ENCODE measurements around the gene TMEM86A. TPM values are rescaled to one million over a fixed set of nuclear protein-coding genes. Genes with fewer than 3 reads are reported as not detected.

TMEM86A gene
- polyA plus RNA-seq, 1 of the 3 experiments (the other 2 are of a cell fraction) = 1.2 TPM

- POLR2A ChIA-PET = no interaction called here
Measured at GRCh38 chr11:18703001-18703763, 4.6 kb downstream of the TMEM86A start.

DNA sequence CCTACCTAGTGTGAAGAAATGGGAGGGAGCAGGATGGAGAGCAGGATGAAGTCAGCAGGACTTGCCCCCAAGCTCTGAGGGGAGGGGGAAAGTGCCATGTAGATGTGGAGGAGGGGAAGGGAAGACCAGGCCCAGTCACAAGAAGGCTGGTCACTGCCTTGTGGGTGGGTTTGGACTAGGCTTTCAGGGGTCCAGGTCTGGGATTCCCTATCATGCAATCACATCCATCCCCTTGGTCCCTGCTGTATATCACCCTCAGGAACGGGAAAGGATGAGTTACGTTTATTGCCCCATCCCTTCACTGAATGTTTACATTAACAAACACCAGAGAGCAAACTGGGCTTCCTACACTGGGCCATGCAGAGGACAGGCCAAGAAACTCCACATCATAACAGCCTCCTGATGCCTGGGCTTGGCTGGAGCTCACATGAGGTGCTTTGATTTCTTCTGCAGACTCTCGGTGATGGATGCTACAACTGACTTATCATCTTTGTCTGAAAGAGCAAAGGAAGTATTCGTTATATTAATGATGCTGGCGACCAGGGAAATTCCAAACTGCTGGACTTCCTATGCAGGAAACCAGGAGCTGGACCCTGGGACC is 5.6 kb downstream of the TMEM86A start:
- no peaks in the 10 kb centered on the region for H3K79me2 ChIP-seq (ENCODE audit: insufficient read depth)
- TF ChIP-seq MEF2A (IDR thresholded peaks at IDR 0.05; ENCODE audit: borderline replicate concordance, low read depth) (no peak), RCOR1 (IDR thresholded peaks at IDR 0.05; ENCODE audit: low read length) (no peak)
- H4K20me1 ChIP-seq (ENCODE audit: insufficient read depth) = no peaks in the 10 kb centered on the region
- peaks cover 0 to 33% of the 10 kb centered on the region in 2 experiments; a peak in 2 of 4 replicates for H3K4me1 ChIP-seq (ENCODE audit: control insufficient read depth in 1 of 2, insufficient read depth in 2 of 2, low read depth in 1 of 2, low read length in 1 of 2)
- WGBS (ENCODE audit: low lambda C conversion rate) = 99% methylated on average over 5 of the region's 5 CpGs
- no peaks in the 10 kb centered on the region for H3K9me3 ChIP-seq
- CTCF ChIA-PET = interaction anchor here (1.8 to 4.9 kb wide), 4 partner anchors 17 to 598 kb away, joined by 6 to 25 read pairs (median 6); partner anchors contain the start of gene SAAL1
- H3K4me2 ChIP-seq = no peak overlapping the region
- DNase-seq = no peak
- H3K9me2 ChIP-seq = no peaks in the 10 kb centered on the region
- H3K4me3 ChIP-seq (ENCODE audit: low read depth in 2 of 2, low read length in 1 of 2) = no peak overlapping the region
- H3F3A ChIP-seq (replicated peaks; ENCODE audit: insufficient read depth) = no peaks in the 10 kb centered on the region
- peaks cover 9% of the 10 kb centered on the region; the same call in 1 of the 2 replicates for H3K27me3 ChIP-seq (ENCODE audit: insufficient read depth)
- POLR2A ChIA-PET = no interaction called here
- no peak overlapping the region for H2AFZ ChIP-seq (ENCODE audit: low read depth)
- no peaks in the 10 kb centered on the region for H3K36me3 ChIP-seq (replicated peaks in 1 of 2; ENCODE audit: control insufficient read depth in 1 of 2, insufficient read depth in 2 of 2, low read length in 1 of 2)
- no peak overlapping the region for H3K9ac ChIP-seq
- H3K27ac ChIP-seq (ENCODE audit: low read depth in 2 of 2, low read length in 1 of 2) = no peak overlapping the region

More at GRCh38 chr11:18703001-18703763, 4.6 kb downstream of the TMEM86A start:
- WGBS (ENCODE audit: low lambda C conversion rate) = 25% methylated on average over 1 of the region's 2 CpGs
- no peak for DNase-seq
- Histone ChIP-seq H3K4me3 (ENCODE audit: low read depth in 2 of 2, low read length in 1 of 2) (no peak overlapping the region), H3K4me1 (ENCODE audit: control insufficient read depth in 1 of 2, insufficient read depth in 2 of 2, low read depth in 1 of 2, low read length in 1 of 2) (peaks cover 0 to 34% of the 10 kb centered on the region in 2 experiments; a peak in 2 of 4 replicates), H4K20me1 (ENCODE audit: insufficient read depth) (no peaks in the 10 kb centered on the region), H2AFZ (ENCODE audit: low read depth) (no peak overlapping the region), H3K9ac (no peak overlapping the region), H3K27me3 (ENCODE audit: insufficient read depth) (peaks cover 9% of the 10 kb centered on the region; the same call in 1 of the 2 replicates), H3K79me2 (ENCODE audit: insufficient read depth) (no peaks in the 10 kb centered on the region), H3F3A (replicated peaks; ENCODE audit: insufficient read depth) (no peaks in the 10 kb centered on the region), H3K9me2 (no peaks in the 10 kb centered on the region), H3K4me2 (no peak overlapping the region), H3K9me3 (no peaks in the 10 kb centered on the region), H3K27ac (ENCODE audit: low read depth in 2 of 2, low read length in 1 of 2) (no peak overlapping the region), H3K36me3 (replicated peaks in 1 of 2; ENCODE audit: control insufficient read depth in 1 of 2, insufficient read depth in 2 of 2, low read length in 1 of 2) (no peaks in the 10 kb centered on the region)
- TF ChIP-seq MXI1 (IDR thresholded peaks at IDR 0.05; ENCODE audit: low read depth, low read length) = no peak
- no peak for TF ChIP-seq TEAD4 (IDR thresholded peaks at IDR 0.05; ENCODE audit: borderline replicate concordance, insufficient read depth)
- no peak for TF ChIP-seq NRF1 (IDR thresholded peaks at IDR 0.05; ENCODE audit: low read depth, low read length)
- TF ChIP-seq GATA2 (CRISPR knock-in tag; IDR thresholded peaks at IDR 0.05) = no peak
- CTCF ChIA-PET = interaction anchor here (4.9 kb wide), 1 partner anchor 18 kb away, joined by 25 read pairs; no protein-coding TSS in a partner anchor

DNA sequence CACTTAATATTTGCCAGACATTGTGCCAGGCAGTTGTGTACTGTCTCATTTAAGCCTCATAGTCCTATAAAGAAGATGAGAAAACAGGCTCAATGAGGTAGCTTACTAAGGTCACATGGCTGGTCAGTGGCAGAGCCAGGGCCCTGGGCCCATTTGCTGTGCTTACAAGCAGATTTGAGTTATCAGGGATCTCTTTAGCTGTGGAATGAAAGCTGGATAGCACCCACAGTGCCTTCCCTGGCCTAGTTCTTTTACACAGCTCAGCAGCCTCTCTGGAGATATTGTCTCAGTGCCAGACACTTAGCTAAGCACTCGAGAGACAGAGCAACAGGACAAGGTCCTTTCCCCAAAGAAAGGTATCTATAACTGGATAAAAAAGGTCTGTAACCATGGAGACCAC is 6.1 kb downstream of the TMEM86A start:
- Histone ChIP-seq H3K9ac (no peak overlapping the region), H3K4me1 (ENCODE audit: control insufficient read depth in 1 of 2, insufficient read depth in 2 of 2, low read depth in 1 of 2, low read length in 1 of 2) (peaks cover 0 to 27% of the 10 kb centered on the region in 2 experiments; a peak in 2 of 4 replicates), H3K9me3 (no peaks in the 10 kb centered on the region), H3K4me3 (ENCODE audit: low read depth in 2 of 2, low read length in 1 of 2) (no peak overlapping the region), H3K27me3 (ENCODE audit: insufficient read depth) (peaks cover 9% of the 10 kb centered on the region; the same call in 1 of the 2 replicates), H3K4me2 (no peak overlapping the region), H2AFZ (ENCODE audit: low read depth) (no peak overlapping the region), H3K36me3 (replicated peaks in 1 of 2; ENCODE audit: control insufficient read depth in 1 of 2, insufficient read depth in 2 of 2, low read length in 1 of 2) (no peaks in the 10 kb centered on the region), H3K27ac (ENCODE audit: low read depth in 2 of 2, low read length in 1 of 2) (no peak overlapping the region), H4K20me1 (ENCODE audit: insufficient read depth) (no peaks in the 10 kb centered on the region), H3F3A (replicated peaks; ENCODE audit: insufficient read depth) (no peaks in the 10 kb centered on the region), H3K79me2 (ENCODE audit: insufficient read depth) (no peaks in the 10 kb centered on the region), H3K9me2 (no peaks in the 10 kb centered on the region)
- no peak for DNase-seq
- WGBS (ENCODE audit: low lambda C conversion rate) = 93% methylated on average over 1 of the region's 1 CpG
- CTCF ChIA-PET = interaction anchor here (1.8 to 4.9 kb wide), 4 partner anchors 17 to 599 kb away, joined by 6 to 25 read pairs (median 6); partner anchors contain the start of gene SAAL1
- POLR2A ChIA-PET = interaction anchor here (0.9 kb wide), 1 partner anchor 17 kb away, joined by 3 read pairs; no protein-coding TSS in a partner anchor
- TF ChIP-seq RAD21 (IDR thresholded peaks at IDR 0.05; ENCODE audit: low read length) (no peak), MXI1 (IDR thresholded peaks at IDR 0.05; ENCODE audit: low read depth, low read length) (no peak), TEAD4 (IDR thresholded peaks at IDR 0.05; ENCODE audit: borderline replicate concordance, insufficient read depth) (no peak), JUND (IDR thresholded peaks at IDR 0.05) (no peak), ZBTB33 (IDR thresholded peaks at IDR 0.05; ENCODE audit: borderline replicate concordance, low read depth) (no peak), FOSL2 (IDR thresholded peaks at IDR 0.05; ENCODE audit: borderline replicate concordance, low read depth) (no peak), YY1 (IDR thresholded peaks at IDR 0.05; ENCODE audit: low read depth) (no peak), POLR2AphosphoS5 (IDR thresholded peaks at IDR 0.05; ENCODE audit: low read depth, low read length) (no peak), NFIC (IDR thresholded peaks at IDR 0.05; ENCODE audit: borderline replicate concordance) (no peak), RXRA (IDR thresholded peaks at IDR 0.05; ENCODE audit: borderline replicate concordance, low read depth) (no peak), ELF1 (IDR thresholded peaks at IDR 0.05) (no peak)
